Measurements from ENCODE around the gene TIRAP. TPM values are rescaled to one million over a fixed set of nuclear protein-coding genes. Genes with fewer than 3 reads are reported as not detected.
A peak's percentile ranks its signal among the peaks of the same experiment; 100 is the strongest.

The TIRAP gene
- total and polyA plus RNA-seq, 2 experiments from 2014 or later: 4.9 to 6.7 TPM

- DNase-seq (ENCODE audit: low read depth in 1 of 2, low spot score in 1 of 2): no peak
- no peaks in the 10 kb centered on the region for H3K27me3 ChIP-seq
- no peaks in the 10 kb centered on the region for H3K36me3 ChIP-seq
- no peak overlapping the region for H3K27ac ChIP-seq
- no peak for TF ChIP-seq CTCF (IDR thresholded peaks at IDR 0.05; ENCODE audit: low read depth, low read length)
- H3K4me3 ChIP-seq: no peak overlapping the region
- no peaks in the 10 kb centered on the region for H3K9me3 ChIP-seq (ENCODE audit: low read depth)
- H3K4me1 ChIP-seq (ENCODE audit: low read depth): peaks cover 37% of the 10 kb centered on the region
These were observed 56.4 kb downstream of the TIRAP start for GRCh38 chr11:126339073-126339862.

- Histone ChIP-seq H3K36me3 (no peaks in the 10 kb centered on the region), H3K27ac (no peak overlapping the region), H3K27me3 (no peaks in the 10 kb centered on the region), H3K9me3 (ENCODE audit: low read depth) (no peaks in the 10 kb centered on the region), H3K4me1 (ENCODE audit: low read depth) (peaks cover 37% of the 10 kb centered on the region), H3K4me3 (no peak overlapping the region)
- peak; percentile 34 to 69 for DNase-seq (ENCODE audit: low read depth in 1 of 2, low spot score in 1 of 2)
- no peak for TF ChIP-seq CTCF (IDR thresholded peaks at IDR 0.05; ENCODE audit: low read depth, low read length)
These were observed 57.1 kb downstream of the TIRAP start for GRCh38 chr11:126339863-126340434.

- Histone ChIP-seq H3K9me3 (ENCODE audit: low read depth) (no peaks in the 10 kb centered on the region), H3K27me3 (no peaks in the 10 kb centered on the region), H3K4me1 (ENCODE audit: low read depth) (peaks cover 37% of the 10 kb centered on the region), H3K27ac (no peak overlapping the region), H3K36me3 (no peaks in the 10 kb centered on the region), H3K4me3 (no peak overlapping the region)
- DNase-seq (ENCODE audit: low read depth in 1 of 2, low spot score in 1 of 2): no peak
- TF ChIP-seq CTCF (IDR thresholded peaks at IDR 0.05; ENCODE audit: low read depth, low read length): no peak
These were observed 58.2 kb downstream of the TIRAP start for GRCh38 chr11:126340960-126341606.

GRCh38 chr11:126341760-126342161 is 58.9 kb downstream of the TIRAP start:
- no peak overlapping the region for H3K27ac ChIP-seq
- no peaks in the 10 kb centered on the region for H3K9me3 ChIP-seq (ENCODE audit: low read depth)
- H3K36me3 ChIP-seq: no peaks in the 10 kb centered on the region
- no peak for TF ChIP-seq CTCF (IDR thresholded peaks at IDR 0.05; ENCODE audit: low read depth, low read length)
- no peak overlapping the region for H3K4me3 ChIP-seq
- peaks cover 34% of the 10 kb centered on the region for H3K4me1 ChIP-seq (ENCODE audit: low read depth)
- H3K27me3 ChIP-seq: no peaks in the 10 kb centered on the region
- DNase-seq (ENCODE audit: low read depth in 1 of 2, low spot score in 1 of 2): peak in 1 of 2 donors; percentile 71

- H3K4me3 ChIP-seq: no peak overlapping the region
- no peaks in the 10 kb centered on the region for H3K36me3 ChIP-seq
- DNase-seq (ENCODE audit: low read depth in 1 of 2, low spot score in 1 of 2): no peak
- H3K4me1 ChIP-seq (ENCODE audit: low read depth): peaks cover 29% of the 10 kb centered on the region
- no peak overlapping the region for H3K27ac ChIP-seq
- no peak for TF ChIP-seq CTCF (IDR thresholded peaks at IDR 0.05; ENCODE audit: low read depth, low read length)
- no peaks in the 10 kb centered on the region for H3K9me3 ChIP-seq (ENCODE audit: low read depth)
- no peaks in the 10 kb centered on the region for H3K27me3 ChIP-seq
These were observed 60.2 kb downstream of the TIRAP start for GRCh38 chr11:126343051-126343450.

Other genes starting within 250 kb of the TIRAP start
- gene CDON, start 220.2 kb upstream of the TIRAP start, total RNA-seq: 13.3 and 17.3 TPM in 2 replicates
- 5.5 and 5.7 TPM in 2 replicates for gene CDON, start 220.2 kb upstream of the TIRAP start, polyA plus RNA-seq
- gene RPUSD4, start 71.4 kb upstream of the TIRAP start, total RNA-seq: 21.0 and 36.5 TPM in 2 replicates
- gene RPUSD4, start 71.4 kb upstream of the TIRAP start, polyA plus RNA-seq: 15.2 and 21.2 TPM in 2 replicates
- gene FAM118B, start 71.3 kb upstream of the TIRAP start, total RNA-seq: 13.7 and 22.7 TPM in 2 replicates
- 29.4 and 33.9 TPM in 2 replicates for gene FAM118B, start 71.3 kb upstream of the TIRAP start, polyA plus RNA-seq
- gene SRPRA, start 14.2 kb upstream of the TIRAP start, total RNA-seq: 42.9 and 60.2 TPM in 2 replicates
- gene SRPRA, start 14.2 kb upstream of the TIRAP start, polyA plus RNA-seq: 62.1 and 76.6 TPM in 2 replicates
- gene FOXRED1, start 13.9 kb upstream of the TIRAP start, total RNA-seq: 38.5 and 38.7 TPM in 2 replicates
- 59.3 and 68.5 TPM in 2 replicates for gene FOXRED1, start 13.9 kb upstream of the TIRAP start, polyA plus RNA-seq
- gene DCPS, start 21.0 kb downstream of the TIRAP start, total RNA-seq: 13.1 and 16.5 TPM in 2 replicates
- gene DCPS, start 21.0 kb downstream of the TIRAP start, polyA plus RNA-seq: 27.0 and 27.4 TPM in 2 replicates
- 21.4 and 25.6 TPM in 2 replicates for gene ST3GAL4, start 72.6 kb downstream of the TIRAP start, total RNA-seq
- gene ST3GAL4, start 72.6 kb downstream of the TIRAP start, polyA plus RNA-seq: 19.1 and 28.6 TPM in 2 replicates

Data from cardiac muscle cell (in vitro differentiated cells and primary cell).